DMS153 treated with DMSO at 0.1 percent for 48 hours (cell line): Measurements from ENCODE around the gene ADAM22.

Experiments
- DNase-seq: peaks from one replicate; lab custom pipeline; 2025; ENCODE audit not compliant: unreplicated experiment; lab: John Stamatoyannopoulos, UW

The ADAM22 gene

GRCh38 chr7:87948371-87948770, 14.3 kb downstream of the ADAM22 start:
- DNase-seq = no peak

DNA sequence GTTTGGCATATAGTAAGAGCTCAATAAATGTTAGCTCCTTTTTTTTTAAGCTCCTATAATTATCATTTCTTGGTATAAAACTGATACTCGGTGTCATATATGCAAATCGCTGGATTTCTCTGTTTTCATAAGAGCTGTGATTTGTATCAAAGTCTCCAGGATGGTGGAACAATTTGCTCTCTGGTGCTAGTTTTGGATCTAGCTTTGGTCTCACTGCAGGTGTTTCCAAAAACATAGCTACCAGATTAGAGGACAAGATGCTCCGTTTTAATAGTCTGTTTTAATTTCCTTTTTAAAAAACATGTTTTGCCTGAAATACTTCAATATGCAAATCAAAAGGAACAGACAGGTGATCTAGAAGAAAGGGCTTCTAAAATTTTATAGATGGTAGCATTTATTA, 25.3 kb downstream of the ADAM22 start:
- DNase-seq = no peak

DNA sequence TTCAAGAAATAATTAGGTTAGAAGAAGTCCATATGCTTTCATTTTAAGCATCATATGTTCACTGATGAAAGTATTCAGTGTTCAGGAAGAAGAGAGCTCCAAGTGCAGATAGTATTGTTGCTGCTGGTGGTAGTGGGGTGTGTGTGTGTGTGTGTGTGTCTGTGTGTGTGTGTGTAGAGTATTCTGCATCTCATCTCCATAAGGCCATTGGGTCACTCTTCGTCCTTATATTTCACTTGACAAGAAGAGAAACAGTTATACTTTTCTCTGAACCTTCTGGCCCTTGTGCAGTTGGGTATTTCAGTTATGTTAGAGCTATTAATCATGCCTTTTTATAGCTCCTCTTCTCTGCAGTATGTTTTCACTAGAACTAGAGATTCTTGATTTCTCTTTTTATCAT, 26.2 kb downstream of the ADAM22 start:
- no peak for DNase-seq

DNA sequence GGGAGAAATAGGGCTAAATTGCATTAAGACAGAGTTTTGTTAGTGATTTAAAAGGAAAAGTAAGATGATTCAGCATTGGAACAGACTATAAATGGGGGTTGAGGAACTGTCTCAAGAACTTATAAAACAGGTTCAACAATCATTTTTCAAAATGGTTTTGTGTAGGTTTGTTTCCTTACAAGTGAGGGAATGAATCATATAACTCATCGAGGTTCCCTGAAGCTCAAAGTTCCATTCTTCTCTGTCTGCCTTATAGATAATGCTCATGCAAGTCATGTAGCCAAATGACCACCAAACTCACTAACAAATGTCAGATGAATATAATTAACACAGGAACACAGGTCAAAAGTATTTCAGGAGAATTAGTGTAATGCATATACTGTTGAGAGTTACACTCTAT, 27.7 kb downstream of the ADAM22 start:
- DNase-seq = no peak

GRCh38 chr7:87966271-87966670, 32.2 kb downstream of the ADAM22 start:
- DNase-seq = no peak

DNA sequence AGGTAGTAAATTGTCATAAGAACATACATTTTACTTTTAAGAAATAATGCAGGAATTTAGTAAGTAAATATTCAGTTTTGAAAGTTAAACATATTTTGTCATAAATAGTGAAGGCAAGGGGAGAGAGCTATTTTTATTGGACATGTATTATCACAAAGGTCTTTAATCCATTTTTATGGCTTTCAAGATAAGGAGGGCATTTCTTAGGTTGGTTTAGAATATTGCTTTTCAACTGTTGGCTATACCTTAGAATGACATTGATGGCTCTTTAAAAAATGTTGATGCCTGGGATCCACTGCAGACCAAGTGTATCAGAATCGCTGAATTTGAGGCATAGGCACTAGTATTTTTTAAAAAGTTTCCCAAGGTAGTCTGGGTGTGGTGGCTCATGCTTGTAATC, 34.0 kb downstream of the ADAM22 start:
- DNase-seq = no peak

DNA sequence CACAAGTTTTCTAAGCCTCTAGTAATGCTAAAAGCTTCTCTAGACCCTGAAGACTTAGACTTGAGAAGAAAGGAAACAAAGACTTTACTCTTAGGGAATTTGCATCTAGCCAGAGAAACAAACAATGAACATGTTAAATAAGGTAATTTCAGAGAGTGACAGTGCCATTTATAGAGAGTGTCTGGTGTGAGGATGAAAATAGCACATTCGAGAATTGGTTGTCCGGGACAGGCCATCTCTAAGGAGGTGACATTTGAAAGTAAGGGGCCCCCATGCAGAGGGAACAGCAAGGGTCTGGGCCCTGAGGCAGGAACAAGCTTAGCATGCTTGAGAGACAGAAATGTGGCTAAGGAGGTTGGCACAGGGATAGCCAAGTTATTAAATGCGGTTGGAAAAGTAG, 48.1 kb downstream of the ADAM22 start:
- no peak for DNase-seq

GRCh38 chr7:87984088-87984487, 50.0 kb downstream of the ADAM22 start:
- no peak for DNase-seq

- DNase-seq = no peak
Measured at GRCh38 chr7:87993269-87993668, 59.2 kb downstream of the ADAM22 start.

GRCh38 chr7:87999261-87999660, 65.2 kb downstream of the ADAM22 start:
- DNase-seq = no peak

- DNase-seq = no peak
Measured at GRCh38 chr7:88001744-88002530, 67.9 kb downstream of the ADAM22 start.

DNA sequence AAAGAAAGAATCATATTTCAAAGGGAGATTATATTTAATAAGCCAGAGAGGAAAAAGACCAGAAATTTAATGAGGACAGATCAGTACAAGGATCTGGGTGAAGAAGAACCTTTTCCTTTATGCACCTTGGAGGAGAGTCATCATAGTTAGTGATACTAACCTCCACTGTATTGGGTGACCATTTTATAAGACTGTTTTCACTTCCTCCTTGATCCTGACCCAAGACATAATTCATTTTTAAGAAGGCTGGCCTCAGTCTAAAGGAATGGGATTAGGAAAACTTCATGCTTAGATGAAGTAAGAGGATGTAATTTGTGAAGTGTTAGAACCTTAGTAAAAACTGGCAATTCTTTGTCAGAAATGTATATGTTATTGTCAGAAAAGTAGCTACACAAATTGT, 68.6 kb downstream of the ADAM22 start:
- no peak for DNase-seq

GRCh38 chr7:88003581-88003980, 69.5 kb downstream of the ADAM22 start:
- no peak for DNase-seq

DNA sequence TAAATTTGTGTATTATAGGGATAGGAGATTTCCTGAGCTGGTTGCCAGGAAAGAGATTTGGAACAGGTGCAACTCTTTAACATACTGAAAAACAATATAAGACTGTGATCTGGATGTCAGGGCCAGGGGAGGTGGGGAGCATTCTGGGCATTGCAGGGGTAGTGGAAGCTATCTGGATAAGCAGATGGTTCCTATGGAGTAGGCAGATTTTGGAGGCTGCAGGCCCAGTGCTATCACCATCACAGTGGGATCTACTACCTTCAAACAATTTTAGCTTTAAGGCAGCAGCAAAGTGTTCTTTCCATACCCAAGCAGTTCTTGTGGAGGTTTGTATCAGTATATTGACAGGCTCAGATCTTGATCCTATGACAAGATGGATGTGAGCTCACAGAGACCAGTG, 71.1 kb downstream of the ADAM22 start:
- no peak for DNase-seq

- no peak for DNase-seq
Measured at GRCh38 chr7:88009651-88010050, 75.6 kb downstream of the ADAM22 start.

DNA sequence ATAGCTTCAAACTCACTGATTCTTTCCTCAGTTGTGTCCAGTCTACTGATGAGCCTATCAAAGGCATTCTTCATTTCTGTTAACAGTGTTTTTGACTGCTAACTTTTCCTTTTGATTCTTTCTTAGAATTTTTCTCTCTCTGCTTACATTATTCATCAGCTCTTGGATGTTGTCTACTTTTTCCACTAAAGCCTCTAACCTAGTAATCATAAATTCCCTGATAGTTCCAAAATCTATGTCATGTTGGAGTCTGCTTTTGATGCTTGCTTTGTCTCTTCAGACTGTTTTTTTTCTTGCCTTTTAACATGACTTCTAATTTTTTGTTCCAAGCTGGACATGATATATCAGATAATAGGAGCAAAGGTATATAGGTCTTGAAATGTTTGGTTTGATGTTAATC, 78.0 kb downstream of the ADAM22 start:
- no peak for DNase-seq

- DNase-seq = no peak
Measured at GRCh38 chr7:88013981-88014380, 79.9 kb downstream of the ADAM22 start.

DNA sequence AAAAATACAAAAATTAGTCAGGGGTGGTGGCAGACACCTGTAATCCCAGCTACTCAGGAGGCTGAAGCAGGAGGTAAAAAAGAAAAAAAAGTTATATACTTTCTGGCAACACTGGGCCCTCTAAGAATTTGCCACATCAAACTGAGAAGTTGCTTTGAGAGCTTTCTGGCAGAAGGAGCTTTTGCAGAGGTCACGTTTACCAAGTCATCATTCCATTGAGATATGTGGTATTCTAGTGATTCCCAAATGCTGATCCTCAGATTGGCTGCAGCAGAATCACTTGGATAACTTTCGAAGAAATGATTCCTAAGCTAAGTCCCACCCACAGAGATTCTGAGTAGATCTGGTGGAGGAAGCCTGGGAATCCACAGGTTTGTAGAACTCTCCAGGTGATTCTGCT, 80.5 kb downstream of the ADAM22 start:
- no peak for DNase-seq

DNA sequence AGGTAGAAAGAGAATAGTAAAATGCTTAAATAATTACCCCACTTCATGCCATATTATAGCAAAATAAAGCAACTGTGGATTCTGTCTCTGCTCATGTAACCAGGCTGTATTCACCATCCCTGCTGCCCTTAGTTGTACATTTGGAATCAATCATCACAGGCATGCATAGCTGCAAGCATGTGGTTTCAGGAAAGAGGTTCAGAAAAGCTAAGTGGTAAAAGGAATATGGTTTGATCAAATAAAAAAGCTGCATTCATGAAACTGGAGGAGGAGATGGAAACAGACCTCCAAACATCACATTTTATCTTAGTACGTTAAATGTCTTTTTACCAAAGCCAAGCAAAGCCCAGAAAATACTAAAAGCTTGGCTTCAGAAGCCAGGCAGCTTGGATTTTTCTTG, 81.3 kb downstream of the ADAM22 start:
- no peak for DNase-seq

GRCh38 chr7:88018501-88018900, 84.5 kb downstream of the ADAM22 start:
- no peak for DNase-seq

DNA sequence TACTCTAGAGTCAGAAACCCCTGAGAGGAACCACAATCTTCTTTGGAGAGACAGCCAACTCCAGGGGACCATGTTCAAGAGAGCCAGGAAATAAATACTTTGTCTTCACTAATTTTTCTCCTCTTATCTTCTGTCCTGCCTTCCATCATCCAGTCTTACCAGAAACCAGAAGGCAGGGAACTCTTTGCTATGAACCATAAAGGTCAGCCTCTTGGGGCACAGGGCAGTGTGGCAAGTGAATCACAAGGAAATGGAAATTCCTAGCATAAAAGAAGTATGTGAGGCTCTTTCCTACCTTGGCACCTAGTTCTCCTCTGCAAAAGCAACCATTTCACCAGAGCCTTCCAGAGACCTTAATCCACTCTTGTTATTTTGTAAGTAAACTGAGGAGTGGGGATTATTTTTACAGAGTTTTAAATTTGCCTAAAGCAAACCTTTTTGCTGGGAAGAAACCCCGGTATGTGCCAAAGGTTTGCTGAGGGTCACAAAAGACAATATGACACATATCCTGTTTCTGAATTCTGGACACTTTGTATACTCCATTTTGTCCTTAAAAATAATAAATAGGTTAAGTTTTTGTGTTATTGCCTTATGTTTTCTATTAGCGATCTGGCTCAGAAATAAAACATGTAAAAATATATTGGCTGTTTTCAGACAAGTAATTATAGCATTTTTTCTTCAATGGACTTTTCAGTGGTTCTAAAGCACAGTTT, 87.1 kb downstream of the ADAM22 start:
- no peak for DNase-seq

- DNase-seq = no peak
Measured at GRCh38 chr7:88027724-88028123, 93.7 kb downstream of the ADAM22 start.
